ENCODE data around the gene PDE6C. TPM values are rescaled to one million over a fixed set of nuclear protein-coding genes. Genes with fewer than 3 reads are reported as not detected.

The PDE6C gene
- total and polyA plus RNA-seq, 2 of the 4 experiments (the other 2 are of a cell fraction) = not detected

- Histone ChIP-seq H3K36me3 (ENCODE audit: control insufficient read depth, insufficient read depth, low read length) (no peaks in the 10 kb centered on the region), H3K56ac (ENCODE audit: extremely low read depth, insufficient read depth, low read length) (no peak overlapping the region), H2BK5ac (ENCODE audit: low read depth, low read length, poor library complexity, severe bottlenecking) (no peak overlapping the region), H3K9me1 (ENCODE audit: insufficient read depth, low read length) (no peaks in the 10 kb centered on the region), H4K91ac (ENCODE audit: insufficient read depth, low read depth, low read length) (no peak overlapping the region), H3K27me3 (ENCODE audit: control insufficient read depth, insufficient read depth, low read length) (peaks cover 40% of the 10 kb centered on the region), H2BK120ac (ENCODE audit: low read depth, low read length) (no peak overlapping the region), H2AFZ (replicated peaks; ENCODE audit: low read length, poor library complexity) (no peak overlapping the region), H3K79me1 (ENCODE audit: low read depth in 1 of 2, low read length in 2 of 2) (no peaks in the 10 kb centered on the region), H3K14ac (replicated peaks; ENCODE audit: low read depth, low read length) (no peak overlapping the region), H2BK15ac (ENCODE audit: low read depth, low read length) (no peak overlapping the region), H3K18ac (ENCODE audit: low read depth, low read length) (no peak overlapping the region), H4K20me1 (ENCODE audit: insufficient read depth, low read length) (no peaks in the 10 kb centered on the region), H3K9ac (ENCODE audit: low read depth, low read length) (no peak overlapping the region), H3K27ac (ENCODE audit: insufficient read depth, low read length) (no peak overlapping the region), H2BK20ac (ENCODE audit: low read depth, low read length) (no peak overlapping the region), H3K4me2 (ENCODE audit: low read depth, low read length) (no peak overlapping the region), H3K4me3 (ENCODE audit: insufficient read depth, low read depth, low read length) (no peak overlapping the region), H2AK9ac (replicated peaks; ENCODE audit: low read depth, low read length, poor library complexity) (no peak overlapping the region), H4K8ac (ENCODE audit: low read depth in 2 of 2, low read length in 2 of 2) (no peak overlapping the region), H4K5ac (ENCODE audit: low read depth, low read length) (no peak overlapping the region), H3K23ac (ENCODE audit: low read depth, low read length) (no peak overlapping the region), H3K9me3 (ENCODE audit: control insufficient read depth, insufficient read depth, low read length) (no peaks in the 10 kb centered on the region), H2AK5ac (ENCODE audit: low read depth, low read length) (no peak overlapping the region), H3K4me1 (ENCODE audit: control insufficient read depth, insufficient read depth, low read length) (peaks cover 1% of the 10 kb centered on the region; the same call in 1 of the 2 replicates), H3K4ac (ENCODE audit: low read depth, low read length) (no peak overlapping the region)
- no peak for ATAC-seq (ENCODE audit: low read depth)
- intact Hi-C loops (cut with micrococcal nuclease) (no loop called here), in situ Hi-C loops (cut with MboI; ENCODE audit: low sequenced_read_pairs) (no loop called here), dilution Hi-C loops (cut with HindIII; ENCODE audit: low sequenced_read_pairs, unreplicated experiment) (no loop called here)
- ChIA-PET CTCF (no interaction called here), POLR2A (ENCODE audit: unreplicated experiment) (no interaction called here)
- BruUV-seq (replicated peaks) = no TSS peak
- no CpG with 5 or more reads among the region's 1 CpG for WGBS, 2 experiments (ENCODE audit: extremely low coverage in 2 of 2, insufficient read length in 1 of 2)
- no peak for DNase-seq
- no peak for TF ChIP-seq POLR2A (IDR thresholded peaks at IDR 0.05; ENCODE audit: low read depth, low read length)
- TF ChIP-seq BHLHE40 (IDR thresholded peaks at IDR 0.05; ENCODE audit: low read depth, low read length) = no peak
- TF ChIP-seq RCOR1 (IDR thresholded peaks at IDR 0.05; ENCODE audit: insufficient replicate concordance, low read length) = no peak
- TF ChIP-seq MAFK (IDR thresholded peaks at IDR 0.05; ENCODE audit: low read depth, low read length) = no peak
- no peak for TF ChIP-seq RAD21 (IDR thresholded peaks at IDR 0.05; ENCODE audit: low read length)
- TF ChIP-seq USF2 (IDR thresholded peaks at IDR 0.05; ENCODE audit: low read depth, low read length) = no peak
- TF ChIP-seq MAZ (IDR thresholded peaks at IDR 0.05; ENCODE audit: borderline replicate concordance, low read depth, low read length) = no peak
- no peak for TF ChIP-seq NFE2L2 (IDR thresholded peaks at IDR 0.05; ENCODE audit: low read depth, low read length)
- TF ChIP-seq FOS (IDR thresholded peaks at IDR 0.05; ENCODE audit: low read depth, low read length) = no peak
Observed at GRCh38 chr10:93597075-93597599, 15.2 kb upstream of the PDE6C start.
